Coronary artery (tissue), 2 donors: ENCODE results near the gene CALN1.

Experiments used
- DNase-seq: peaks from one replicate; pipeline ENCODE4 v3.0.0-alpha.2; 2017; ENCODE audit warnings: low spot score
- H3K27ac ChIP-seq, 2 donors: fragments of 200-600 bp; sonication (generic); one replicate each; pipeline ENCODE4 v1.5.1; 2016 to 2019
- H3K4me3 ChIP-seq: fragments of 200-600 bp; sonication (generic); 2 replicates; pipeline ENCODE4 v1.5.1; 2016; ENCODE audit warnings: mild to moderate bottlenecking, moderate library complexity
- TF ChIP-seq, protein P1 (sequence below): fragments of 200-600 bp; sonication (generic); IDR thresholded peaks from one replicate; pipeline ENCODE4 v1.5.1; 2019; ENCODE audit warnings: antibody characterized with exemption

CALN1 gene

DNA sequence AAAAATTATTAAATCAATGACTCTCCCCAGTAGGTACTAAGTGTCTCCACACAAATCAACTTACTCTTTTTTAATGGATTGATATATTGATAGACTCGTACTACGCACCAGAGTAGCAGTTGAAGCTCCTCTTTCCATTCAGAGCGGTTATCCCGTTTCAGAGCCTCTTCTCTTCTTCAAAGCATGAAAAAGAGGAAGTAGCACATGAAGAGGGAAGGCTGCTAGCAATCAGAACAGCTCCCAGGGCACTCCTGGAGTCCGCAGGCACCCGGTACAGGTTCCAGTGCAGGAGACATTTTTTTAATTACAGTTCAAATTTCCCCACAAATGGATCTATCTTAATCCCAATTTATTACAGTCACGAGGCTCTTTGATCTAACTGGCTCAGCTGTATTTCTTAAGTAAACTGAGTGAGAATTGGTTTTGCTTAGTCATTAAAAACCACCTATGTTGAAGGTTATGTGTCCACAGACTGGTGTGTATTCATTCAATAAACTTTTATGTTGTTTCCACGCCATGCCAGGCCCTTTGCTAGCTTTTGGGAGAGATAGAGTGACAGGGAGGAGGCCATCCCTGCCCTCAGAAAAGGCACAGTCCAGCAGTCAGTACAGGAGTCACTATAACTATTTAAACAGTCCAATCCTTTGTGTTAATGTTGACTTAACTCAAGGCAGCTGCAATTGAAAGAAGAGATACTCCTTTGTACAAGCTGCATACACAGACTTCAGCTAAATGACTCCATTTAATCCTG, 32.1 kb upstream of the CALN1 start:
- no peak for DNase-seq

DNA sequence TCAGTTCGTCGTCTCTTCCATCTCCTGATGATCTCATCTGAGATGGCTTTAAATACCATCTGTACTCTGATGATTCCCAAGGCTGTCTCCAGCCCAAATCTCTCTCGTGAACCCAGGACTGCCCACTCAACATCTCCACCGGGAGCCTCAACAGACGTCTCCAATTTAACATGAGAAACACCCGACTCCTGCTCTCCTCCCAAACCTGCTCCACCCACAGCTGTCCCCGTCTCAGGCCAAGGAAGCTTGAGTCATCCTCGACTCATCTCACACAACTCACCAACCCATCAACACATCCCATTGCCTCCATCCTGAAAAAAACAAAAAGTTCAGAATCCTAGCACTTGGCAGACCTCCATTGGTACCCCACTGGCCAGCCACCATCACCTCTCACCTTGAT, 29.7 kb upstream of the CALN1 start:
- no peak for DNase-seq
- no peak overlapping the region for H3K27ac ChIP-seq
- TF ChIP-seq, protein P1, sequence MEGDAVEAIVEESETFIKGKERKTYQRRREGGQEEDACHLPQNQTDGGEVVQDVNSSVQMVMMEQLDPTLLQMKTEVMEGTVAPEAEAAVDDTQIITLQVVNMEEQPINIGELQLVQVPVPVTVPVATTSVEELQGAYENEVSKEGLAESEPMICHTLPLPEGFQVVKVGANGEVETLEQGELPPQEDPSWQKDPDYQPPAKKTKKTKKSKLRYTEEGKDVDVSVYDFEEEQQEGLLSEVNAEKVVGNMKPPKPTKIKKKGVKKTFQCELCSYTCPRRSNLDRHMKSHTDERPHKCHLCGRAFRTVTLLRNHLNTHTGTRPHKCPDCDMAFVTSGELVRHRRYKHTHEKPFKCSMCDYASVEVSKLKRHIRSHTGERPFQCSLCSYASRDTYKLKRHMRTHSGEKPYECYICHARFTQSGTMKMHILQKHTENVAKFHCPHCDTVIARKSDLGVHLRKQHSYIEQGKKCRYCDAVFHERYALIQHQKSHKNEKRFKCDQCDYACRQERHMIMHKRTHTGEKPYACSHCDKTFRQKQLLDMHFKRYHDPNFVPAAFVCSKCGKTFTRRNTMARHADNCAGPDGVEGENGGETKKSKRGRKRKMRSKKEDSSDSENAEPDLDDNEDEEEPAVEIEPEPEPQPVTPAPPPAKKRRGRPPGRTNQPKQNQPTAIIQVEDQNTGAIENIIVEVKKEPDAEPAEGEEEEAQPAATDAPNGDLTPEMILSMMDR = no peak
- H3K4me3 ChIP-seq = no peak overlapping the region

More for the DNA sequence above, 32.1 kb upstream of the CALN1 start:
- Histone ChIP-seq H3K27ac (no peak overlapping the region), H3K4me3 (no peak overlapping the region)
- TF ChIP-seq, protein P1 = no peak

DNA sequence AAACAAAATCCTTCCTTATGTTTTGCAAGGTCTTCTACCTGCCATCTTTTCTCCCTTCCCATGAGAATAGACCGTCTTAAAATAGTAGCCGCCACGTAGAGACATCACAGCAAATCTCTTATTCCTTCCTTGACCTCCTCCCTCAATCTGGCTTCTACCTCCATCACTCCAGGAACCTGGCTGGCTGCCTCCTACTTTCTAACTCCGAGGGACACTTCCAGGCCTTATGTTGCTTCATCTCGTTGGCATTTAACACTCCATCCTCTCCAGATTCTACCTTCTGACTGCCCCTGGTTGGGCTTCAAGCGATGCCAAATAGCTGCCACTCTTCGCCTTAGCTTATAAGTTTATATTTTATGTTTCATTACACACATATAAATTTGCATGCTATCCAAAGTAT, 26.4 kb upstream of the CALN1 start:
- Histone ChIP-seq H3K4me3 (no peak overlapping the region), H3K27ac (no peak overlapping the region)
- no peak for DNase-seq
- TF ChIP-seq, protein P1 = no peak

DNA sequence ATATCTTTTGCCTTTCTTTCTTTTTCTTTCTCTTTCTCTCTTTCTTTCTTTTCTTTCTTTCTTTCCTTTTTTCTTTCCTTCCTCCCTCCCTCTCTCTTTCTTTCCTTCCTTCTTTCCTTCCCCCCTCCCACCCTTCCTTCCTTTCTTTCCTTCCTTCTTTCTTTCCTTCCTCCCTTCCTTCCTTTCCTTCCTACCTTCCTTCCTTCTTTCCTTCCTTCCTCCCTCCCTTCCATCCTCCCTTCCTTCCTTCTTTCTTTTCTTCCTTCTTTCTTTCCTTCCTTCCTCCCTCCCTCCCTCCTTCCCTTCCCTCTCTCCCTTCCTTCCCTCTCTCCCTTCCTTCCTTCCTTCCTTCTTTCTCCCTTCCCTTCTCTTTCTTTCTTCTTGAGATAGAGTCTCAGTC, 25.5 kb upstream of the CALN1 start:
- H3K4me3 ChIP-seq = no peak overlapping the region
- DNase-seq = no peak
- H3K27ac ChIP-seq = no peak overlapping the region
- TF ChIP-seq, protein P1 = no peak

DNA sequence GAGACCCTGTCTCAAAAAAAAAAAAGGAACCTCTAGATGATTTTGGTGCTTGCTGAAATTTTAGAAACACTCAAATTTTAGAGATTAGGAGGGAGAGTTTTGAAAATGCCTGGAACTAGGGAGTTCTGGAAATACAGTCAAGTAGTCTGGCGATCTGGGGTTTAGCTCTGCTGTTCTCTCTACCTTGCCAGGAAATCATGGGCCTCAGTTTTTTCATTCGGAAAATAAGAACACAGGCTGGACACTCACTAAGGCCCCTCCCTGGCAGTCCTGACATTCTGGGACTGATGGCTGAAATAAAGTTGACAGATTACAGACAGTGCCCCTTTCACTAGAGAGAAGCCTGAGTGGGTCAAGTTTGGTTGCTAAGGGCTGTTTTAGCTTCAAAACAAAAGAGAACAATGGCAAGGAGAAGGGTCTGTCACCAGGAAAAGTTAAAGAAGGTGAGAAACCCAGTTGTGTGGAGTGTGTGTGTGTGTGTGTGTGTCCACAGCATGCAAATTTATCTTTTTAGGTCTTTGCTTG, 25.0 kb upstream of the CALN1 start:
- H3K27ac ChIP-seq = no peak overlapping the region
- DNase-seq = no peak
- H3K4me3 ChIP-seq = no peak overlapping the region
- TF ChIP-seq, protein P1 = no peak

DNA sequence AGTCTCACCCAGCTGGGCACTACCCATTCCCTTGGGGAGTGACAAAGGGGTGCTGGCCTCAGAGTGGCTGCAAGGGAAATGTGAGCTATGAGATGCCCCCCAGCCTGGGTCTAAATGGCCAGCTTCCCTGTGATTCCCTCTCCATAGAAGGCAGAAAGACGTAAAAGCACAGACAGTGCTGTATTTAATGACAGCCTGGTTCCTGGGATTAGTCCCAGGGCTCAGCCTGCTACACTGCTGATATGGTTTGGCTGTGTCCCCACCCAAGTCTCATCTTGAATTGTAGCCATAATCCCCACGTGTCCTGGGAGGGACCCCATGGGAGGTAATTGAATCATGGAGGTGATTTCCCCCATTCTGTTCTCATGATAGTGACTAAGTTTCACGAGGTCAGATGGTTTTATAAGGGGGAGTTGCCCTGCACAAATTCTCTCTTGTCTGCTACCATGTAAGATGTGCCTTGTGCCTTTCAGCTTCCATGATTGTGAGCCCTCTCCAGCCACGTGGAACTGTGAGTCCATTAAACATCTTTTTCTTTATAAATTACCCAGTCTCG, 23.9 kb upstream of the CALN1 start:
- H3K27ac ChIP-seq = no peak overlapping the region
- TF ChIP-seq, protein P1 = no peak
- no peak for DNase-seq
- H3K4me3 ChIP-seq = no peak overlapping the region

DNA sequence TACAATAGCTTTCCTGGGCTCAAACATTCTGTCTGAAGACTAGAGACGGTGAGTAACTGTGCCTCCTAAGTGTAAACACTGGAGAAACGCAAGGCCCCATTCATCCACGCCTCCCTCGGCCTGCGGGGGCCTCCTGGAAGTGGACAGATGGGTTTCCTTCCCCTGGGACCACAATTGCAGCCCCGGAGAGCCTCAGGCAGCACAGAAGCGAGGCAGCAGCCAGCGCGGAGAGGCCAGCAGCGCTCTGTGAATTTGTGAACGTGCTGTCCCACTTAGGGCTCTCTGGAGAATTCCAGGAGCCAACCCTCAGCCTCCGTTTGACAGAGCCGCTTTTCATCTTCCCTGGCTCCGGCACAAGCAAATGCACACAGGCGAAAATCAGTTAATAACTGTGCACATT, 23.2 kb upstream of the CALN1 start:
- H3K27ac ChIP-seq = no peak overlapping the region
- TF ChIP-seq, protein P1 = no peak
- DNase-seq = no peak
- H3K4me3 ChIP-seq = no peak overlapping the region
